ENCODE data around the gene ADGRV1. TPM values are rescaled to one million over a fixed set of nuclear protein-coding genes. Genes with fewer than 3 reads are reported as not detected.

Gene ADGRV1
- total and polyA plus RNA-seq, 7 donors = 0.05 to 0.83 (median 0.11) TPM; not detected in 1

GRCh38 chr5:91030521-91031401 lies 472.2 kb downstream of the ADGRV1 start:
- TF ChIP-seq, protein P1, sequence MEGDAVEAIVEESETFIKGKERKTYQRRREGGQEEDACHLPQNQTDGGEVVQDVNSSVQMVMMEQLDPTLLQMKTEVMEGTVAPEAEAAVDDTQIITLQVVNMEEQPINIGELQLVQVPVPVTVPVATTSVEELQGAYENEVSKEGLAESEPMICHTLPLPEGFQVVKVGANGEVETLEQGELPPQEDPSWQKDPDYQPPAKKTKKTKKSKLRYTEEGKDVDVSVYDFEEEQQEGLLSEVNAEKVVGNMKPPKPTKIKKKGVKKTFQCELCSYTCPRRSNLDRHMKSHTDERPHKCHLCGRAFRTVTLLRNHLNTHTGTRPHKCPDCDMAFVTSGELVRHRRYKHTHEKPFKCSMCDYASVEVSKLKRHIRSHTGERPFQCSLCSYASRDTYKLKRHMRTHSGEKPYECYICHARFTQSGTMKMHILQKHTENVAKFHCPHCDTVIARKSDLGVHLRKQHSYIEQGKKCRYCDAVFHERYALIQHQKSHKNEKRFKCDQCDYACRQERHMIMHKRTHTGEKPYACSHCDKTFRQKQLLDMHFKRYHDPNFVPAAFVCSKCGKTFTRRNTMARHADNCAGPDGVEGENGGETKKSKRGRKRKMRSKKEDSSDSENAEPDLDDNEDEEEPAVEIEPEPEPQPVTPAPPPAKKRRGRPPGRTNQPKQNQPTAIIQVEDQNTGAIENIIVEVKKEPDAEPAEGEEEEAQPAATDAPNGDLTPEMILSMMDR (IDR thresholded peaks at IDR 0.05) = no peak
- Histone ChIP-seq H3K9me3 (no peaks in the 10 kb centered on the region), H3K4me1 (no peaks in the 10 kb centered on the region), H3K36me3 (ENCODE audit: insufficient read depth in 1 of 2, low read depth in 1 of 2) (no peaks in the 10 kb centered on the region), H3K27me3 (ENCODE audit: insufficient read depth in 3 of 3, low read length in 2 of 3) (no peaks in the 10 kb centered on the region), H3K4me3 (no peak overlapping the region), H3K27ac (no peak overlapping the region)
- intact Hi-C loops (cut with DNase I) = no loop called here
- WGBS, 3 donors = 90 to 91% (median 91%) methylated on average over 6 of the region's 6 CpGs
- DNase-seq (no peak), ATAC-seq (no peak)

DNA sequence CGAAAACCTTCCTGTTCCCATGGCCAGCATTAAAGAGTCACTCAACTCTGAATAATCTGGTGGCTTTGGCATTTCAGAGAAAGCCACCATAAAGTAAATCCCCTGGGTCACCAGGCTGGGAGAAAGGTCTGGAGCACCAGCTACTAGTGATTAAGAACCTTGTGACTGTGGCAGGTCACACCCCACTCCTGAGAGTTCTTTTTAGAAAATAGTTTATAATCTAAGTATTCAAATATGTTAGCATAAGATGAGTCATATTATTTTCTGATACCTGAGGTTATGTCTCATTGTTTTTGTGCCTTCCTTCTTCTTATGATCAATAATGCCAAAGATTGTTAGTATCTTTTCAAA lies 472.8 kb downstream of the ADGRV1 start:
- WGBS, 3 donors = 79 to 86% (median 86%) methylated on average over 1 of the region's 1 CpG
- Histone ChIP-seq H3K9me3 (no peaks in the 10 kb centered on the region), H3K4me1 (no peaks in the 10 kb centered on the region), H3K27ac (no peak overlapping the region), H3K4me3 (no peak overlapping the region), H3K36me3 (ENCODE audit: insufficient read depth in 1 of 2, low read depth in 1 of 2) (no peaks in the 10 kb centered on the region), H3K27me3 (ENCODE audit: insufficient read depth in 3 of 3, low read length in 2 of 3) (no peaks in the 10 kb centered on the region)
- no peak for DNase-seq
- TF ChIP-seq, protein P1 (IDR thresholded peaks at IDR 0.05) = no peak
- no peak for ATAC-seq
- intact Hi-C loops (cut with DNase I) = no loop called here

DNA sequence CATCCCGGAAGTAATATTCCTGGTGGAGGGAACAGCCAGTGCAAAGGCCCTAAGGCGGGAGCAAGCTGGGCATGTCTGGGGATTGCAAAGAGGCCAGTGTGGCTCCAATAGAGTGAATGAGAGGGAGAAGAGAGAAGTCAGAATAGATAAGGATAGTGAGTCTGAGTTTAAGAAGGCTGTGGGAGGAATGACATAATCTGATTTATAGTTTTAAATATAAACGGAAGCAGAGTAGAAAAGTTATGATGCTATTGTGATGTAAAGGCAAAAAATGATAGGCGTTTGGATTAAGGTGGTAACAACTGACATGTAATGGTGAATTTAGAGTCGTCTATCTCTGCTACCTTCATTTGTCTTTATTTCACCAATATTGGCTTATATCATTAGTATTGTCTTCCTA lies 473.5 kb downstream of the ADGRV1 start:
- TF ChIP-seq, protein P1 (IDR thresholded peaks at IDR 0.05) = no peak
- Histone ChIP-seq H3K36me3 (ENCODE audit: insufficient read depth in 1 of 2, low read depth in 1 of 2) (no peaks in the 10 kb centered on the region), H3K9me3 (no peaks in the 10 kb centered on the region), H3K4me3 (no peak overlapping the region), H3K27me3 (ENCODE audit: insufficient read depth in 3 of 3, low read length in 2 of 3) (no peaks in the 10 kb centered on the region), H3K27ac (no peak overlapping the region), H3K4me1 (no peaks in the 10 kb centered on the region)
- no peak for ATAC-seq
- intact Hi-C loops (cut with DNase I) = no loop called here
- DNase-seq = no peak
- WGBS, 3 donors = 86 to 92% (median 90%) methylated on average over 5 of the region's 5 CpGs

- DNase-seq = no peak
- intact Hi-C loops (cut with DNase I) = no loop called here
- 35 to 47% (median 38%) methylated on average over 1 of the region's 1 CpG for WGBS, 3 donors
These were observed 474.8 kb downstream of the ADGRV1 start for GRCh38 chr5:91033370-91033769.

More at GRCh38 chr5:91033370-91033769, 474.8 kb downstream of the ADGRV1 start:
- H3K9me3 ChIP-seq = no peaks in the 10 kb centered on the region
- peak in 1 of 4 donors; percentile 63 for ATAC-seq
- no peaks in the 10 kb centered on the region for H3K36me3 ChIP-seq (ENCODE audit: insufficient read depth in 1 of 2, low read depth in 1 of 2)
- TF ChIP-seq, protein P1 (IDR thresholded peaks at IDR 0.05) = no peak
- H3K27ac ChIP-seq = no peak overlapping the region
- H3K4me3 ChIP-seq = no peak overlapping the region
- H3K4me1 ChIP-seq = peaks cover 6% of the 10 kb centered on the region
- no peaks in the 10 kb centered on the region for H3K27me3 ChIP-seq (ENCODE audit: insufficient read depth in 3 of 3, low read length in 2 of 3)
